ENCODE results near the gene BMP10.
"Not testable (repeated sequence)": the region's sequence is repeated elsewhere in the genome, so short reads cannot be mapped to it uniquely, and the experiment has no call there.

Gene BMP10

GRCh38 chr2:68900496-68901198 lies 29.4 kb upstream of the BMP10 start:
- intact Hi-C loops (cut with DNase I), result no loop called here
- no peak for DNase-seq

DNA sequence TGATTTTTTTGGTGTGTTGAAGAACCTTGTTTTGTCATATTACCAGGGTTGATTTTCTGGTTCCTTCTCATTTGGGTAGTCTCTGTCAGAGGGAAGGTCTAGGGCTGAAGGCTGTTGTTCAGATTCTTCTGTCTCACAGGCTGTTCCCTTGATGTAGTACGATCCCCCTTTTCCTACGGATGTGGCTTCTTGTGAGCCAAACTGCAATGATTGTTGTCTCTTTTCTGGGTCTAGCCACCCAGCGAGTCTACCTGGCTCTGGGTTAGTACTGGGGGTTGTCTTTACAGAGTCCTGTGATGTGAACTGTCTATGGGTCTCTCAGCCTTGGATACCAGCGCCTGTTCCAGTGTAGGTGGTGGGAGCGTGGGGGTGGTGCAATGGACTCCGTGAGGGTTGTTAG lies 24.8 kb upstream of the BMP10 start:
- intact Hi-C loops (cut with DNase I); DNase-seq: not testable (repeated sequence)

GRCh38 chr2:68889500-68889899 lies 18.3 kb upstream of the BMP10 start:
- no peak for DNase-seq
- intact Hi-C loops (cut with DNase I), result no loop called here

DNA sequence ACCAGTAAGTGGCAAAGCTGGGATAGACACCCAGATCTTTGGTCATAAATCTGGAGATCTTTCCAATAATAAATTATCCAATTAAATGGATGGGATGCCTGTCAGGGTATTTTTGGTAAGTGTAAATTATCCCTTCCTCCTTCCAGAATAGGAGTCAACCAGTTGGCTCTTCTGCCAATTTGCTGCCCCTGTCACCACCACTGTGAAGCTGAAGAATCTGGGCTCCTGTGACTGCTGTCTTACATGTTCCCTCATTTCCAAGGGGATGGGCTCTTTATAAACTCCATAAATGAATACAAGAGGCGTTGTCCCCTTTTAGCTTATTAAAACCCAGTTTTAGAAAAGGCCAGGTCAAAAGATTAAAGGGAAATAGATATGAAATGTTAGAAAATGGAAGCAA lies 17.8 kb upstream of the BMP10 start:
- no peak for DNase-seq
- intact Hi-C loops (cut with DNase I), result no loop called here

GRCh38 chr2:68888038-68888704 lies 17.0 kb upstream of the BMP10 start:
- DNase-seq, result no peak
- intact Hi-C loops (cut with DNase I), result no loop called here

DNA sequence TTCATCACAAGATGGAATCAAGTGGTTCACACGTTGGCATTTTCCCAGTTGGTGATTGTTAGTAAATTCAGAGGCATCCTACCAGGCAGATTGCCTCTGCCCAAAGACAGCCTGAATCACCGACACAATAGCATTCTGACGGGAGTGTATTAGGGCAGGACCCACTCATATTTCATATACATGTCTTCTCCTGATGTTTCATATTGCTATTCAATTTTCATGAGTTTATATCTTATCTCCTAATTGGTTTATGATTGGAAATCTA lies 14.5 kb upstream of the BMP10 start:
- intact Hi-C loops (cut with DNase I), result no loop called here
- DNase-seq, result no peak

- intact Hi-C loops (cut with DNase I), result no loop called here
- DNase-seq, result no peak
These were observed 14.0 kb upstream of the BMP10 start for GRCh38 chr2:68885074-68885810.

DNA sequence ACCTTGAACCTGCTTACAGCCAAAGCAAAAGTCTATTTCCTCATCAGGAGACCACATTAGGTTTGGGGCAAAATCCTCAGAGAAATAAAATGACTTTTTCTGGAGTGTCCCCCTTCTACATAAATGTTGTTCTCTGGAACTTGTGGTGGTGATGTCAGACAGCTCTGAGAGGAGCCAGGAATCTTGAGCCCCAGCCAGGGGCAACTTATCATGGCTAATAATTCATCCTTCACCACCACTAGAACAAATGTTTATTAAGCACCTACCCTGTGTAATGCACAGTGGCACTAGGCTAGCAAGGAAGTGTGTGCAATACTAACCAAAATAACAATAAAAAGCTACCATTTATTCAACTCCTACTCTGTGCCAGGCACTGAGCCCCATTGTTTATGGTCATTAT lies 9.0 kb upstream of the BMP10 start:
- intact Hi-C loops (cut with DNase I), result no loop called here
- DNase-seq, result no peak

GRCh38 chr2:68879296-68879695 lies 8.1 kb upstream of the BMP10 start:
- intact Hi-C loops (cut with DNase I), result no loop called here
- no peak for DNase-seq

DNA sequence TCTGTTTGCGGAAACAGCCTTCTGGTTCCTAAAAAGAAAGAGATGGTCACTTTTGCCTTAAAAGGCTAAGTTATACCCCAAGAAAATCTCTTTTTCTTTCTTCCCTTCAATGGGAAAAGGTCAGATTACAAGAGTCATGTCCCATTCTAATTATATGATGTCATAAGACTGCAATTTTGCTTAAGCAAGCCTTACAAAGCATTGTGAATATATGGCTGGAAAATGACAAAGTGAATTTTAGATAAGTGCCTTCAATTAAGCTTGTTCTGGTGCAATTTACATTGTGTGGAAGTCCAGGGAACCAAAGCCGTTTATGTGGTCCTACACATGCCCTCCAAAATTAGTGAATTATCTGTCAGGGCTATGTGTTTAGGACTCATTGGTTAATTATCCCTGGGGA lies 7.6 kb upstream of the BMP10 start:
- DNase-seq, result no peak
- intact Hi-C loops (cut with DNase I), result no loop called here

DNA sequence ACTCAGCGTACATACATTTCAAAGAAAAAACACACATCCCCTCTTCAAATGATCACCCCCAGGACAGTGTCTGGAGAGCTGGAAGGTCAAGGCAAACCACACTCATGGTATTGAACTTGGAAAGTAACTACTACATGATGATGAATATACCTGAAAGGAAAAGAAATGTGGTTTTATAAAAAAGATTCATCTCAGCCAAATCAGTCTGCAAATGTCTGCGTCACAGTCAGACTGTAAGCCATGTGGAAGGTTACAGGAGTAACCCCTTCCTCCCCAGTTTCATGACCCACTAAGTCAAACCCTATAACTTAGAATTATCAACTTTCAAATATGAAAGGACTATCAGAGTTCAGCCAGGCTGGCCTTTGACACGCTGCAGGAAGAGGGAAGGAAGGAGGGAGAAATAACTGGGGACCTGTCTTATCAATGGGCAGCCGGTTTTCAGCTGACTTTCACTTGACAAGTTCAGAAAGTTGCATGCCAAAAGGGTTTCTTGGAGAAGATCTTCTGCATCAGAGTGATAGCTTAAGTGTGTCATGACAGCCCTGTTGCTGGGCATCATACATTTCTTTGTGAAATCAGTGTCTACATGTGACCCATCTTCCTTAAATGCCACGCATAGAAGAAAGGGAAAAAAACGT lies 7.0 kb upstream of the BMP10 start:
- DNase-seq, result no peak
- intact Hi-C loops (cut with DNase I), result no loop called here

GRCh38 chr2:68877079-68877772 lies 6.0 kb upstream of the BMP10 start:
- no peak for DNase-seq
- intact Hi-C loops (cut with DNase I), result no loop called here

DNA sequence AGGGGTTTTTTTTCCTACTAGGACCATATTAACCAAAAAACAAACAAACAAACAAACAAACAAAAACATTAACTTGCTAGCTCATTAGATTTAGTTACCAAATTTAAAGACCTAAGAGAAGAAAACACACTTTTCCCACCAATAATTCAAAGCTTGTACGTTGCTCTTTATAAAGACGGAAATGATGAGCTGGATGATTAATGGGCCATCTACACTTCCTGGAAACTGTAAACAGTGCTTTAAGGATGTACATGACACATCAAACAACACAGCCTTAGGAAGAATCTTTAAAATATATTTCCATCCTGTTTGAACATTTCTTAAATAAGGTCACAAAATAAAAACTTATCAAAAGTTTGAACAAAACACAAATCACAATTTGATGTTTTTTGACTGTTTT lies 982 bp downstream of the BMP10 start:
- DNase-seq, result no peak
- intact Hi-C loops (cut with DNase I), result no loop called here

DNA sequence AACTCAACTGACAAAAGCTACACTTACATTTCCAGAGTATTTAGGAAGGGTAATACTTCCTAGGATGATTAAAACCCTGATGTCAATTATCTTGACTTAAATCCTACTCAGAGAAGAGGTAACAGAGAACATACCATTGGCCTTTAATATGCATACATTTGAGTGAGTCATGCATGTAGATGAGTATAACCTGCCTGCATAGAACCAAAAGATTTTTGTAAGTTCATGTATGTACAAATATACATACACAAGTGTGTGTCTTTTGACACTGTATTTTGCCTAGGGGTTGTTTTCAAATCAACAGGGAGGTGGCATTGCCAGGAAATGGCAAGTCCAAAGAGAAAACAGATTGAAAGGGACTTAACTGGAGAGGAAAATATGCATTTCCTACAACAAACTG lies 6.1 kb downstream of the BMP10 start:
- intact Hi-C loops (cut with DNase I), result no loop called here
- DNase-seq, result no peak

GRCh38 chr2:68863996-68864395 lies 7.2 kb downstream of the BMP10 start:
- intact Hi-C loops (cut with DNase I), result no loop called here
- no peak for DNase-seq

GRCh38 chr2:68862889-68863288 lies 8.3 kb downstream of the BMP10 start:
- intact Hi-C loops (cut with DNase I), result no loop called here
- DNase-seq, result peak in 1 of 10 donors; percentile 35

GRCh38 chr2:68861330-68861729 lies 9.9 kb downstream of the BMP10 start:
- DNase-seq, result no peak
- intact Hi-C loops (cut with DNase I), result no loop called here

DNA sequence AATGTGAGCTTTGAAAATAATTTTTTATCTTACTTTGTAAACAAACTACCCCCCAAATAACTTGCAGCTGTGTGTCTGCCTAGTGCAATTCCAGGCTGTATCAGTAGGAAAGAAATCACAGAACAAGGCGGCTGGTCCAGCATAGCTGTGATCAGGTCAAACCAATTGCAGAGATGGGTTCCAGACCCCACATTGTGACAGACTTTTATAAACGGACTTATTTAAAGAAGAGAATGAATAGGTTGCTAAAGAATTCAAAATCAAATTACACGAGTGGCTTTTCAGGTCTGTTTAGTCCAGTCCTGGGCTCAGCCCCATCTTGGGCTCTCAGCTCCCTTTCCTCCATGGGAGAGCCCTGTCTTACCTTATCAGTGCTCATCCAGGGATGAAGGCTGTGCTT lies 11.1 kb downstream of the BMP10 start:
- intact Hi-C loops (cut with DNase I), result no loop called here
- DNase-seq, result no peak

DNA sequence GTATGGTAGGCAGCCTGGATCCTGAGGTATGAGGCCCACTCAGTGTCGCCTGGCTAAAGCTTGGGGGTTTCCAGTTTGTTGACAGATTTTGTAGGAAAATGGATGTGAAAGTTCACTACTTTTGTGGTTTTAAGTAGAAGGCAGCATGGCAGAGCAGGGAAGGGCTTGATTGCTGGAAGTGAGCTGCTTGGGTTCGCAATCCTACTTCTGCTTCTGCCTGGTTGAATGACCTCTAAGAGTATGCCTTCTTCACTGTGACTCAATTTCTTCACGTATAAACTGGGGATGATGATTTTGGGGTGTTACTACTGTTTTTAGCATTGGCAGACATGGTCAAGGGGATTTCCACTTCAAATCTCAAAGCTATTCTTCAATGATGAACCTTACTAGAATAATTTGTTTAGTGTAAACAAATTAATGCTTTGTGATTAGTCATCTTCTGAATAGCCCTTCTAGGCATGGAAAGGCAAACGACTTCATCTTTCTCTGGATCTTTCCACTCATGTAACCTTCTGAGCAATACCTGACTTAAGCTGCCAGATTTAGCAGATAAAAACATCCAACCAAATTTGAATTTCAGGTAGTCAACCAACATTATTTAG lies 13.2 kb downstream of the BMP10 start:
- no peak for DNase-seq

GRCh38 chr2:68857202-68857845 lies 13.9 kb downstream of the BMP10 start:
- intact Hi-C loops (cut with DNase I), result no loop called here
- DNase-seq, result no peak

More for the DNA sequence above, 13.2 kb downstream of the BMP10 start:
- intact Hi-C loops (cut with DNase I), result no loop called here
